OCI-LY1 (cell line): ENCODE results near the gene TSHR.

Source experiments
- H2AFZ ChIP-seq: fragments of 200-600 bp; sonication (generic), shearing (Covaris generic); 2 replicates; pipeline ENCODE4 v1.6.0; 2014; ENCODE audit warnings: antibody characterized with exemption, mild to moderate bottlenecking, low read length
- H3F3A ChIP-seq: fragments of 200-600 bp; sonication (generic), shearing (Covaris generic); 2 replicates; pipeline ENCODE4 v1.6.0; 2014; ENCODE audit warnings: mild to moderate bottlenecking, antibody characterized with exemption, low read length, moderate library complexity; ENCODE audit not compliant: insufficient read depth
- H3K27ac ChIP-seq: fragments of 200-600 bp; sonication (generic); 2 replicates; pipeline ENCODE4 v1.5.1; 2014; ENCODE audit warnings: low read length, mixed run types, mild to moderate bottlenecking, low read depth; ENCODE audit not compliant: poor library complexity, severe bottlenecking
- H3K27me3 ChIP-seq: fragments of 200-600 bp; sonication (generic); 2 replicates; pipeline ENCODE4 v1.6.0; 2014; ENCODE audit warnings: antibody characterized with exemption, mild to moderate bottlenecking, low read length, moderate library complexity; ENCODE audit not compliant: insufficient read depth
- H3K36me3 ChIP-seq: fragments of 200-600 bp; sonication (generic); 2 replicates; pipeline ENCODE4 v1.6.1; 2014; ENCODE audit warnings: mild to moderate bottlenecking, antibody characterized with exemption, low read length, moderate library complexity, mixed read lengths; ENCODE audit not compliant: insufficient read depth
- H3K4me1 ChIP-seq: fragments of 200-600 bp; sonication (generic); 2 replicates; pipeline ENCODE4 v1.5.1; 2014; ENCODE audit warnings: mild to moderate bottlenecking, low read length, moderate library complexity; ENCODE audit not compliant: insufficient read depth, severe bottlenecking
- H3K4me2 ChIP-seq: fragments of 200-600 bp; sonication (generic), shearing (Covaris generic); 2 replicates; pipeline ENCODE4 v1.6.1; 2014; ENCODE audit warnings: low read length
- H3K4me3 ChIP-seq: fragments of 200-600 bp; sonication (generic); 2 replicates; pipeline ENCODE4 v1.5.1; 2014; ENCODE audit warnings: low read length, low read depth, mild to moderate bottlenecking, mixed read lengths; ENCODE audit not compliant: poor library complexity, severe bottlenecking
- H3K79me2 ChIP-seq: fragments of 200-600 bp; shearing (Covaris generic); 2 replicates; pipeline ENCODE4 v1.6.1; 2016; ENCODE audit warnings: mixed run types, low read length, mixed read lengths; ENCODE audit not compliant: insufficient read depth
- H3K9ac ChIP-seq: fragments of 200-600 bp; sonication (generic), shearing (Covaris generic); 2 replicates; pipeline ENCODE4 v1.6.1; 2014; ENCODE audit warnings: mild to moderate bottlenecking, low read length, mixed read lengths
- H3K9me2 ChIP-seq: fragments of 200-600 bp; sonication (generic), shearing (Covaris generic); 2 replicates; pipeline ENCODE4 v1.6.1; 2014; ENCODE audit warnings: low read depth, mild to moderate bottlenecking, low read length, mixed read lengths
- H3K9me3 ChIP-seq: fragments of 200-600 bp; shearing (Covaris generic); 2 replicates; pipeline ENCODE4 v1.6.1; 2014; ENCODE audit warnings: low read length, mixed read lengths
- H4K20me1 ChIP-seq: fragments of 200-600 bp; sonication (generic), shearing (Covaris generic); 2 replicates; pipeline ENCODE4 v1.6.0; 2016; ENCODE audit warnings: mild to moderate bottlenecking, low read length; ENCODE audit not compliant: insufficient read depth
- EZH2 ChIP-seq: fragments of 200-600 bp; sonication (generic), shearing (Covaris generic); IDR thresholded peaks from 2 replicates; pipeline ENCODE4 v1.8.0; 2017; ENCODE audit warnings: borderline replicate concordance, mixed run types, mild to moderate bottlenecking, antibody characterized with exemption, low read length, moderate library complexity, mixed read lengths
- TF ChIP-seq, protein P1 (sequence below): fragments of 200-600 bp; sonication (generic), shearing (Covaris generic); IDR thresholded peaks from 2 replicates; pipeline ENCODE4 v1.5.1; 2017; ENCODE audit warnings: mild to moderate bottlenecking, antibody characterized with exemption, low read length, moderate library complexity, mixed read lengths

TSHR gene

DNA sequence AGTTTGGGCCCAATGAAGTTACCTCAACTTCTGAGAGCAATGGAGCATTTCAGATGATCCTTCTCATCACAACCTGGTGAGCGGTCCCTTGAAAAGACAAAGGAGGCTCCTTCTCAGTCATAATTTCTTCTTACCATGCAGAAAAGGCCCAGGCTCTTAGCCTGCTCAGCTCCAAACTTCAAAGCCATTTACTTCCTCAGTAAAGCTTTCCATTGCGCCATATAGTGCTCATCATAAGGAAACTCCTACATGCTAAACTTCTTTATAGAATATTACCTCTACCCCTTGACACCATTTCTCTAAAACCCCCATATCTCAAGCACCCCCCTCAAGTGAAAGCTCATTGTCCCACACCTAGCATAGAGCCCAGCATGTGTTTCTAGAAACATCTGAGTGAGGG lies 138.2 kb downstream of the TSHR start:
- H3K36me3 ChIP-seq: no peaks in the 10 kb centered on the region
- H3K4me1 ChIP-seq: no peaks in the 10 kb centered on the region
- H3K4me2 ChIP-seq: no peak overlapping the region
- H3K79me2 ChIP-seq: no peaks in the 10 kb centered on the region
- H3K27me3 ChIP-seq: no peaks in the 10 kb centered on the region
- no peaks in the 10 kb centered on the region for H3F3A ChIP-seq
- TF ChIP-seq, protein P1, sequence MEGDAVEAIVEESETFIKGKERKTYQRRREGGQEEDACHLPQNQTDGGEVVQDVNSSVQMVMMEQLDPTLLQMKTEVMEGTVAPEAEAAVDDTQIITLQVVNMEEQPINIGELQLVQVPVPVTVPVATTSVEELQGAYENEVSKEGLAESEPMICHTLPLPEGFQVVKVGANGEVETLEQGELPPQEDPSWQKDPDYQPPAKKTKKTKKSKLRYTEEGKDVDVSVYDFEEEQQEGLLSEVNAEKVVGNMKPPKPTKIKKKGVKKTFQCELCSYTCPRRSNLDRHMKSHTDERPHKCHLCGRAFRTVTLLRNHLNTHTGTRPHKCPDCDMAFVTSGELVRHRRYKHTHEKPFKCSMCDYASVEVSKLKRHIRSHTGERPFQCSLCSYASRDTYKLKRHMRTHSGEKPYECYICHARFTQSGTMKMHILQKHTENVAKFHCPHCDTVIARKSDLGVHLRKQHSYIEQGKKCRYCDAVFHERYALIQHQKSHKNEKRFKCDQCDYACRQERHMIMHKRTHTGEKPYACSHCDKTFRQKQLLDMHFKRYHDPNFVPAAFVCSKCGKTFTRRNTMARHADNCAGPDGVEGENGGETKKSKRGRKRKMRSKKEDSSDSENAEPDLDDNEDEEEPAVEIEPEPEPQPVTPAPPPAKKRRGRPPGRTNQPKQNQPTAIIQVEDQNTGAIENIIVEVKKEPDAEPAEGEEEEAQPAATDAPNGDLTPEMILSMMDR: no peak
- TF ChIP-seq EZH2: no peak
- H3K9me2 ChIP-seq: no peaks in the 10 kb centered on the region
- H3K27ac ChIP-seq: no peak overlapping the region
- no peak overlapping the region for H3K9ac ChIP-seq
- H3K4me3 ChIP-seq: no peak overlapping the region
- no peak overlapping the region for H2AFZ ChIP-seq
- H3K9me3 ChIP-seq: no peaks in the 10 kb centered on the region
- H4K20me1 ChIP-seq: no peaks in the 10 kb centered on the region

DNA sequence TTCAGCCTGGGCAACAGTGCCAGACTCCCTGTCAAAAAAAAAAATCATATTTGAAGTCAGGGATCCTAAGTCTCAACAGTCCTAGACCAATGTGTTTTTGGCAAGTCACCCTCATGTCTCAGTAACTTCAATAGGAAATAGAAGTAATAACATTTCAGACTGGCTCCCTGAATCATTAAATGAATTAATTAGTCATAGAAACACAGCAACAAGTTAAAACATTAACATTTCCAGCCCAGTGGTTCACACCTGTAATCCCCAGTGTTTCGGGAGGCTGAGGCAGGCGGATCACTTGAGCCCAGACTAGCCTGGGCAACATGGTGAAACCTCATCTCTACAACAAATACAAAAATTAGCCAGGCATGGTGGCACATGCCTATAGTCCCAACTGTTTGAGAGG lies 140.1 kb downstream of the TSHR start:
- H2AFZ ChIP-seq: no peak overlapping the region
- H3K27me3 ChIP-seq: no peaks in the 10 kb centered on the region
- TF ChIP-seq, protein P1: no peak
- TF ChIP-seq EZH2: no peak
- no peak overlapping the region for H3K4me2 ChIP-seq
- H3K4me3 ChIP-seq: no peak overlapping the region
- no peaks in the 10 kb centered on the region for H3K9me3 ChIP-seq
- H3K9ac ChIP-seq: no peak overlapping the region
- no peaks in the 10 kb centered on the region for H3F3A ChIP-seq
- no peaks in the 10 kb centered on the region for H3K4me1 ChIP-seq
- H3K27ac ChIP-seq: no peak overlapping the region
- H3K79me2 ChIP-seq: no peaks in the 10 kb centered on the region
- no peaks in the 10 kb centered on the region for H3K36me3 ChIP-seq
- no peaks in the 10 kb centered on the region for H4K20me1 ChIP-seq
- H3K9me2 ChIP-seq: no peaks in the 10 kb centered on the region

DNA sequence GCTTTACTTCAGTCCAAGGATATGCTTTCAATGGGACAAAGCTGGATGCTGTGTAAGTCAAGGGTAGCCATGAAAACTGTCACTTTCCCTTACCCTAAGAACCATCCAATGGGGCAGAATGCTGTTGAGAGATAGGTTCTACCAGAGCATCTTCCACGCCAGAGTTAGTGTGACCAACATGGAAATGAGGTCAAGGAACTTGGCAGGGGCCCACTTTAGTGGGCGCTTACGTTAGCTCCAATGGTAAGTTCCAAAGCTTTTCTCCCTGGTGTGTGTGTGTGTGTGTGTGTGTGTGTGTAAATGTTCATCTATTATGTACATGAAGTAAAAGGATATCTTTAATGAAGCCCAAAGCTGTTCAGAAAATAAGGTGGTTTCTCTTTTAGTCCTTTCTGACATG lies 141.2 kb downstream of the TSHR start:
- Histone ChIP-seq H3K9me3 (no peaks in the 10 kb centered on the region), H3F3A (no peaks in the 10 kb centered on the region), H3K4me3 (no peak overlapping the region), H2AFZ (no peak overlapping the region), H3K27me3 (no peaks in the 10 kb centered on the region), H3K4me1 (no peaks in the 10 kb centered on the region), H3K27ac (no peak overlapping the region), H3K36me3 (no peaks in the 10 kb centered on the region), H3K79me2 (no peaks in the 10 kb centered on the region), H3K9ac (no peak overlapping the region), H3K9me2 (no peaks in the 10 kb centered on the region), H4K20me1 (no peaks in the 10 kb centered on the region), H3K4me2 (no peak overlapping the region)
- no peak for TF ChIP-seq EZH2
- TF ChIP-seq, protein P1: no peak
